Esophagus muscularis mucosa (tissue), 4 donors: ENCODE data around the gene MYO15B.

Experiments
- EP300 ChIP-seq: sonication (generic); formaldehyde crosslinking; IDR thresholded peaks from one replicate; pipeline ENCODE4 v1.6.1; 2017; ENCODE audit warnings: antibody characterized with exemption
- POLR2A ChIP-seq: fragments of 450-650 bp; IDR thresholded peaks from one replicate; pipeline ENCODE4 v1.6.1; 2017; ENCODE audit warnings: antibody characterized with exemption, moderate library complexity, mild to moderate bottlenecking, low read depth
- POLR2AphosphoS5 ChIP-seq, 2 donors: sonication (generic); formaldehyde crosslinking; IDR thresholded peaks; one replicate each; pipeline ENCODE4 v1.6.1; 2017; ENCODE audit warnings: antibody characterized with exemption in 2 of 2
- TF ChIP-seq, protein P1 (sequence below), 3 experiments: fragments of 200-600 bp in 2 of 3; fragments of 450-650 bp in 1 of 3; sonication (generic) in 2 of 3; IDR thresholded peaks; one replicate each; pipeline ENCODE4 v1.5.1; 2017 to 2019; ENCODE audit warnings: antibody characterized with exemption in 3 of 3, mild to moderate bottlenecking in 2 of 3, moderate library complexity in 1 of 3

DNA sequence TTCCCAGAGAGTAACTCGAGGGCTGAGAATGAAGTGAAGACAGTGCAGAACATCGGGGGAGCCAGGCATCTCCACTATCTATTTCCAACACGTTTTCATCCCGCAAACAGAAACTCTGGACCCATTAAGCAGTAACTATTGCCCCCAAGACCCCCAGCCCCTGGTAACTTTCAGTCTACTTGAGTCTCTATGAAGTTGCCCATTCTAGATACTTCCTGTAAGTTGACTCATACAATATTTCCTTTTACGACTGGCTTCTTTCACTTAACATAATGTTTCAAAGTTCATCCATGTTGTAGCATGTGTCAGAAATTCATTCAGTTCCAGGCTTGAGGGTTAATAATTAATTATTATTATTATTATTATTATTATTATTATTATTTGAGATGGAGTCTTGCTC lies 19.5 kb downstream of the MYO15B start:
- TF ChIP-seq, protein P1, sequence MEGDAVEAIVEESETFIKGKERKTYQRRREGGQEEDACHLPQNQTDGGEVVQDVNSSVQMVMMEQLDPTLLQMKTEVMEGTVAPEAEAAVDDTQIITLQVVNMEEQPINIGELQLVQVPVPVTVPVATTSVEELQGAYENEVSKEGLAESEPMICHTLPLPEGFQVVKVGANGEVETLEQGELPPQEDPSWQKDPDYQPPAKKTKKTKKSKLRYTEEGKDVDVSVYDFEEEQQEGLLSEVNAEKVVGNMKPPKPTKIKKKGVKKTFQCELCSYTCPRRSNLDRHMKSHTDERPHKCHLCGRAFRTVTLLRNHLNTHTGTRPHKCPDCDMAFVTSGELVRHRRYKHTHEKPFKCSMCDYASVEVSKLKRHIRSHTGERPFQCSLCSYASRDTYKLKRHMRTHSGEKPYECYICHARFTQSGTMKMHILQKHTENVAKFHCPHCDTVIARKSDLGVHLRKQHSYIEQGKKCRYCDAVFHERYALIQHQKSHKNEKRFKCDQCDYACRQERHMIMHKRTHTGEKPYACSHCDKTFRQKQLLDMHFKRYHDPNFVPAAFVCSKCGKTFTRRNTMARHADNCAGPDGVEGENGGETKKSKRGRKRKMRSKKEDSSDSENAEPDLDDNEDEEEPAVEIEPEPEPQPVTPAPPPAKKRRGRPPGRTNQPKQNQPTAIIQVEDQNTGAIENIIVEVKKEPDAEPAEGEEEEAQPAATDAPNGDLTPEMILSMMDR (IDR thresholded peaks at IDR 0.05): no peak
- no peak for TF ChIP-seq POLR2AphosphoS5 (IDR thresholded peaks at IDR 0.05)
- TF ChIP-seq POLR2A: no peak
- no peak for TF ChIP-seq EP300
